KOPT-K1 (cell line): Measurements from ENCODE around the gene CYP4V2.

Experiments used
- H3K27ac ChIP-seq: fragments of 200-600 bp; sonication (generic); 2 replicates; pipeline ENCODE4 v1.5.1; 2016; ENCODE audit warnings: antibody characterized with exemption, mild to moderate bottlenecking, low read depth, low read length; ENCODE audit not compliant: poor library complexity, severe bottlenecking
- H3K36me3 ChIP-seq: fragments of 200-600 bp; sonication (generic); 2 replicates; pipeline ENCODE4 v1.5.1; 2017; ENCODE audit warnings: antibody characterized with exemption, mild to moderate bottlenecking, low read length, moderate library complexity; ENCODE audit not compliant: insufficient read depth
- H3K9me3 ChIP-seq: fragments of 200-600 bp; sonication (generic); 2 replicates; pipeline ENCODE4 v1.5.1; 2017; ENCODE audit warnings: antibody characterized with exemption, low read length, mild to moderate bottlenecking; ENCODE audit not compliant: insufficient read depth, poor library complexity, severe bottlenecking

CYP4V2 gene

DNA sequence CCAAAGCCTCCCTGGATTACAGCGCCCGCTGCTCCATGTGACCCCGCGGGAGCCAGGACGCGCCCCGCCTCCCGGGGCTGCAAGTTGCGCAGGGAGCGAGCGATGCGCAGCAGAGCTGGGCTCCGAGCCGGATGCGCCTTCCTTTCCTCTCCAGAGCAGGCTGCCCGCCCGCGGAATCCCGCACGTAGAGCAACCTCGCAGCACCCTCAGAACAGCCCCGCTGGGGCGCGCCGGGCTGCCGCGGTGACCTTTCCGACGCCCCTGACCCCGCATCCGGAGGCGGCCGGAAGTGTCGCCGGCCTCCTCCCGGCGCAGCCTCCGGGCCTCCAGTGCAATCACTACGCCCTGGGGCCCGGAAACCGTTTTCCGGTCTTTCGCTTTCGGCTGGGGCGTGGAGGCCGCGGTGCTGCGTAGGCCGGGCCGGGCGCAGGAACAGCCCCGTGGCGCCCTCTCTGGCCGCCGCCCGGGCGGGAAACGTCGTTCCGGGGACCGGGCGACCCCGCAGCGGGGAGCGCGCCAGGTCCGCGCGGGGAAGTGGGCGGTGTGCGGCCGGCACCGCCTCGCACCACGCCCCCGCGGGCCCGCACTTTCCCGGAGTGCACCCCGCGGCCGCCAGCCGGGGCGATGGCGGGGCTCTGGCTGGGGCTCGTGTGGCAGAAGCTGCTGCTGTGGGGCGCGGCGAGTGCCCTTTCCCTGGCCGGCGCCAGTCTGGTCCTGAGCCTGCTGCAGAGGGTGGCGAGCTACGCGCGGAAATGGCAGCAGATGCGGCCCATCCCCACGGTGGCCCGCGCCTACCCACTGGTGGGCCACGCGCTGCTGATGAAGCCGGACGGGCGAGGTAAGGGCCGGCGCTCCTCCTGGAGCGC is at the start of gene CYP4V2:
TSS of gene CYP4V2 (plus strand) at position 368 of the 866 bp plus-strand sequence. CDS start at position 625, 257 bp downstream.
- Histone ChIP-seq H3K27ac (peak within 1 kb of the TSS; percentile 98), H3K36me3 (peaks cover 15% of the 10 kb centered on the region), H3K9me3 (no peaks in the 10 kb centered on the region)

DNA sequence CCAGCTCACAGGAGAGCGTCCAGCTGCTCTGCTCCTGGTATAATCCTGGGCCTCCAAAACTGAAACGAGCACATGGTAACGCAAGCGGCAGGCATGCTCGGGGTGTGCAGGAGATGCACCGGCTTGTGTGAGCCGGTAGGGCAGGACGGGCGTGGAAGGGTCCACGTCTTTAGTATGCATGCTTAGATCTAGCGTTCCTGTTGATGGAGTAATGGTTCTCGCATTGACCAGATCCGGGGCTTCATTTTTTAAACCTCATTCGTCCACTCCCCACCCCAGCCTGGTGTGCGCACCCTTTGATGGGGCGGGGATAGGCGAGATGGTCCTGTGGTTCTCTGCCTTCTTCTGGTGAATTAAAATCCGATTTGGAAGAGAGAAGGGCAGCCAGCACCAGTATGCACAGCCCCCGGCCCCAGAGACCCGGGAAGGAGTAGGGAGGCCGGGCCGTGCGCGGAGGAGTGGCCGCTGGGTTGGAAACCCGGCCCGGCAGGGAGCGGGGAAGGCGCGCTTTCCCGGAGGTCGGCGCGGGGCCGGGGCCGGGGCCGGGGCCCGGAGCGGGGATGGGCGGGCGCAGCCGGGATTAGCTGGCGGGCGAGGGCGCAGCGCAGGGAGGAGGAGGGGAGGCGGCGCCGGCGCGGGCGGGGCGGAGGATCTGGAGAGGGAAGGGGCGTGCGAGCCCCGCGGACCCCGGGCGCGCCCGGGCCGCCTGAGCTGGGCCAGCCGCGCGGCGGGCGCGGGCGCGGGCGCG is 47.0 kb upstream of the CYP4V2 start:
- no peak overlapping the region for H3K27ac ChIP-seq
- H3K36me3 ChIP-seq: no peaks in the 10 kb centered on the region
- no peaks in the 10 kb centered on the region for H3K9me3 ChIP-seq

DNA sequence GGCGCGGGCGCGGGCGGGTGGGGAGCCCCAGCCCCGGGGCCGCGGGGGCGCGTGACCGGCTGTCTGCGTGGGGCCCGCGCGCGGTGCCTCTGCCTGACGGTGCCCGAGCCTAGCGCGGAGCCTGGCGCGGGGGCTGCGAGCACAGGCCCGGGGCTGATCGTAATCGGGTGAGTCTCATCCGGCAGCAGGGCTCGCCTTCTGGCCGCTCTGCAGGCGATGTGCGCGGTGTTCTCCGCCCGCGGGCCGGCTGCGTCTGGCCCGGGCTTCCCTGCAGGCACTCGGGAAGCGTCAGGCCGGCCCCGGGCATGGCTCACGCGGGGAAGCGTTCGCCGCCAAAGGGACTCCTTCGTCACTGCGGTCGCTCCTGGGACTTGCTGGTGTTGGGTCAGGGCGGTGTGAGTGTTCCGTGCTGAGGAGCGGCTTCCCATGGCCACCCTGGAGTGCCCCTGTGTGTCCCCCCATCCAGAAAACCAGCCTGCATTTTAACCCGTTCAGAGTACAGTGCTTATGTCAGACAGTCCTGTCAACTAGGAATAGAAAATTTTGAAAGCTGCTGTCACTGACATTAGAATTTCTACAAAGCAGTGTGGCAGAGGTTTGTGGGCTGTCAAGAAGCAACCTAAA is 46.3 kb upstream of the CYP4V2 start:
- no peaks in the 10 kb centered on the region for H3K36me3 ChIP-seq
- no peak overlapping the region for H3K27ac ChIP-seq
- no peaks in the 10 kb centered on the region for H3K9me3 ChIP-seq

DNA sequence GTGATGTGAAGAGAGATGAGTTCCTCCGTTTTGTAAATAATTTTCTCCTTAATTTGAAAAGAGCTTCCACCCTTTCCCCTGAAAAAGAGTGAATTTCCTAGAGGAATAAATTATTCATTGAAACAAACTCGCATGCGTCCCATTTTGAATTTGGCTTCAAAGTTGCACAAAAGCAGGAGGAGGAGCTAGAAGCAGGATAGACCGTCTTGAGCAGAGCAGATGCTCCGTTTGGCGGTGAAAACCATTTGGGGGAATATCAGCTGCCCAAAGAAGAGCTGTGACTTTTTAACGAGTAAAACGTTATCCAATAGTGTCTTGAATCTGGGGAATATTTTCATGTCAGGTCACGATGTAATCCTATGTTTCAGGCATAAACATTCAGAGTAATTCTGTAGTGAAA is 44.9 kb upstream of the CYP4V2 start:
- Histone ChIP-seq H3K9me3 (no peaks in the 10 kb centered on the region), H3K27ac (no peak overlapping the region), H3K36me3 (no peaks in the 10 kb centered on the region)

DNA sequence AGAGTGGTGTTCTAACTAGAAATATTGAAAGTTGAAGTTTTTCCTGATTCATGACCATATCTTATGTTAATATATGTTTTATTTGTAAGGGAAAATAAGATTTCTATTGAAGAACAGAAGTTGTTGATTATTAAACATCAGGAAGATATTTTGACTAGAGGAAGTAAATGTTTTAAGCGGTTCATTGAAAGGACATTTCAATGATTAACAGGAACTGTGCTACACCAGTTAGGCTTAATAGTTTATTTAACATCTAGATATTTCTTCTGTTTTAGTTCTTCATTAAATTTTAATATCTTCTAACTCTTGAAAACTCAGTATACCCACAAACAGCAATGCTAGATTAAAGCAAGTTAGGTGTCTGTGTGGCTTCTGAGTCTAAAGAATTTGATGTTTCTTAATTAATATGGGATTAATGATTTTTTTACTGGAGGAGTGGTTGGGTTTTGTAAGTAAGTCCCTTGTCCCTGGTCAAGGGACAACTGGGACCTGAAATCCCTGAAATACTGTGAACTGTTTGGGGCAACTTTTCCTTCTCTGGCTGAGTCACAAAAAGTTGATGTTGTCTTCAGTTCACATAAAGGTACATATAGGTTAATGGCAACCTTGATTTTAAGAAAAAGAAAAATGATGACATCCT is 42.9 kb upstream of the CYP4V2 start:
- no peak overlapping the region for H3K27ac ChIP-seq
- no peaks in the 10 kb centered on the region for H3K36me3 ChIP-seq
- H3K9me3 ChIP-seq: no peaks in the 10 kb centered on the region

DNA sequence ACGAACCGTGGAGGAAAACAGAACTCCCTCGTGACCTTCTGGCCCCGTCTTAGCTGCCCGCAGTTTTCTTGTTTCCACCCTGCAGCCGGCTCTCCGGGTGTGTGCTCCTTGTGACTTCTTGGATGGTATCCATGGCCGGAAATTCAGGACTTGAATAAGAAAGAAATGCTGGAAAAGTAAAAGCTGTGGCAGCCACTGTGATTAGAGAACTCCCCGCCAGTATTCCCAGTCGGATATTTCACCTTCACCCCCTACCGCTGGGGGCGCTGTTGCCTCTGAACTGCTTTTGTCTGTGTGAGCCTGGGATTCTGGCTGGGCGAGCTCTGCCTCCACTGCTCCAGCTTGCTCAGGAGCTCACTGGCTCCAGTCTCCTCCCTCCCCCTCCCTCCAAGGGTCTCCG is 41.5 kb upstream of the CYP4V2 start:
- no peaks in the 10 kb centered on the region for H3K36me3 ChIP-seq
- H3K27ac ChIP-seq: no peak overlapping the region
- no peaks in the 10 kb centered on the region for H3K9me3 ChIP-seq

DNA sequence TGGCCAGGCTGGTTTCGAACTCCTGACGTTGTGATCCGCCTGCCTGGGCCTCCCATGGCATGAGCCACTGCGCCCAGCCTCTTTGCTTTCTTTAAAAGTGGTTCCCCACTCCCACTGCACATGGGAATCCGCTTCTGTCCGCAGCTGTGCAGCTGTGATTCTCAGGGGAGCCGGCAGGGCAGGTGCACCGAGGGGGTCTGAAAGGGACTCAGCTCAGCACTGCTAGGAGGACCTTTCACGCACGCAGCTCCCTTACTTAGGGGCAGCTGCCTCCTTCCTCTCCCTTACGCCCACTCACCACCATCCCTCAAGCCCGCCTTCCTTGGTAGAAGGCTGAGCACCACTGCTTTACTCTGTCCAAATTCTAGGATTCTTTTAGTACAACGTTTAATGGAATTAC is 40.4 kb upstream of the CYP4V2 start:
- Histone ChIP-seq H3K9me3 (no peaks in the 10 kb centered on the region), H3K27ac (no peak overlapping the region), H3K36me3 (no peaks in the 10 kb centered on the region)

DNA sequence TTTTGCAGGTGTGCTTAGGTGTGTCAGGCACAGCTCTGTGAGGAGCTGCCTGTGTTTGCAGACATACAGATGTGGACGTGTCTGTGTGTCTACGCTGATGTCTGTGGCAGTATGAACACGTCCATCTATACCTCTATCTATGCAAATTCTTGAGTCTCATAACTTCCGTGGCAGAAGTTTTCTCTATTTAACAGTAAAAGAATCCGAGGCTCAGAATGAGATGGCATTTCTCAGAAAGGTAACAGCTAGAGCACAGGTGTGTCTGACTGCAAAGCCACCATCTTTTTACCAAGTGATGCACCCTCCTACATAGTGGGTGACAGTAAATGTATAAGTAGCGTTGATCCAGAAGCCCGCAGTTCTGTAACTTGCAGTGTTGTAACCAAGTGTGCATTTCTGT is 39.9 kb upstream of the CYP4V2 start:
- no peaks in the 10 kb centered on the region for H3K36me3 ChIP-seq
- H3K27ac ChIP-seq: no peak overlapping the region
- no peaks in the 10 kb centered on the region for H3K9me3 ChIP-seq

DNA sequence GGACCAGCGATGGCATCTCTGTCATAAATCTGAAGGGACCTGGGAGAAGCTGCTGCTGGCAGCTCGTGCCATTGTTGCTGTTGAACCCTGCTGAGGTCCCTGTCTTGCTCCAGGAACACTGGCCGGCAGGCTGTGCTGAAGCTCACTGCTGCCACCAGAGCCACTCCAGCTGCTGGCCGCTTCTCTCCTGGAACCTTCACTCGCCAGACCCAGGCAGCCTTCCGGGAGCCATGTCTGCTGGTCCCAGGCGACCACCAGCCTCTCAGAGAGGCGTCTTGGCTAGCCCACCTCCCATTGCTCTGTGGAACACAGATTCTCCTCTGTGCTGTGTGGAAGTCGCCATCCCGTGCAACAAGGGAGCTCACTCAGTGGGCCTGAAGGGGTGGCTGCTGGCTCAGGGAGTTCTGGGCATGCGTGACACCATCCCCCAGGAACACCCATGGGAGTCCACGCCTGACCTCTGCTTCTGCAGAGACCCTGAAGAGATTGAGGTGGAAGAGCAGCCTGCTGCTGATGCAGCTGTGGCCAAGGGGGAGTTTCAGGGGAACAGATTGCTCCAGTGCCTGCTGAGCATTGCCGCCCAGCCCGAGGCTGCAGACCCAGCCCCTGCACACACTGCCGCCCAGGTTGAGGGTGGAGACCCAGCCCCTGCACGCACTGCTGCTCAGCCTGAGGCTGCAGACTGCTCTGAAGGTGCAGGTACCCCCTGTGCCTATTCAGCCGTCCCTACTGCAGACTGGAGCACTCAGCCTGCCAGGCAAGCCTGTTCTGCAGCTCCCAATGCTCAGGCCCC is 33.1 kb upstream of the CYP4V2 start:
- Histone ChIP-seq H3K9me3 (no peaks in the 10 kb centered on the region), H3K36me3 (no peaks in the 10 kb centered on the region), H3K27ac (no peak overlapping the region)

DNA sequence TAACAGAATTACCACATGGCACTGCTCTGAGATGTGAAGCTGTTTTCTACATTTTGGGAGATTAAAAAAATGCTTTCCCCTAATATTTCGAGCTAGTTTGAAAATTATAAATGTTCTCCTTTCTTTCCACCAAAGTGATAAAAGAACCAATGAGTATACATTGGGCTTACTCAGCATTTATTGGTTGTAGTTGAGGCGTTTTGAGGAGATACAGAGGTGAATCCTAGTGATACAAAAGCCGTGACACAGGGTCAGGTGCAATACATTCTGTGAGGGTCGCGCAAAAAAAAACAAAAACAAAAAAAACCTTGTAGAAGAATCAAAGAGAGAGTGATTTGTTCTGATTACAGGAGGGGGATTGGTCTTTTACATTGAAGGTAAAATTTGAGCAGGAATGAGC is 32.4 kb upstream of the CYP4V2 start:
- Histone ChIP-seq H3K27ac (no peak overlapping the region), H3K36me3 (no peaks in the 10 kb centered on the region), H3K9me3 (no peaks in the 10 kb centered on the region)

DNA sequence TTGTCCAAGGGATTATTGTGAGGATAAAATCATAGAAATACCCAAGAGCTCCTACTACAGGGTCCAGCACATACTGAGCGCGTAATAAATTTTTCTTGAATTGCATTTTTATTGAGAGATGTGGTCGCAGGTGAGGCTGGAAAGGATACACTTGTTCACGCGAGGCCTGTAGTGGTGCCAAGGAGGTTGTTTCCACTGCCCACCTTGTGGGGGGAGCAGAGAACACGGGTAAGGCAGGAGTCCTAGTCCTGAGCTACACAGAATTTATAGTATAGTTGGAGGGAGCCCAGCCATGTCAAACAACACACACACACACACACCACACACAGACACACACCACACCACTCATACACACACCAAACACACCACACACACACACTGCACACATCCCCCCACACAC is 31.8 kb upstream of the CYP4V2 start:
- no peaks in the 10 kb centered on the region for H3K9me3 ChIP-seq
- H3K27ac ChIP-seq: no peak overlapping the region
- H3K36me3 ChIP-seq: no peaks in the 10 kb centered on the region

DNA sequence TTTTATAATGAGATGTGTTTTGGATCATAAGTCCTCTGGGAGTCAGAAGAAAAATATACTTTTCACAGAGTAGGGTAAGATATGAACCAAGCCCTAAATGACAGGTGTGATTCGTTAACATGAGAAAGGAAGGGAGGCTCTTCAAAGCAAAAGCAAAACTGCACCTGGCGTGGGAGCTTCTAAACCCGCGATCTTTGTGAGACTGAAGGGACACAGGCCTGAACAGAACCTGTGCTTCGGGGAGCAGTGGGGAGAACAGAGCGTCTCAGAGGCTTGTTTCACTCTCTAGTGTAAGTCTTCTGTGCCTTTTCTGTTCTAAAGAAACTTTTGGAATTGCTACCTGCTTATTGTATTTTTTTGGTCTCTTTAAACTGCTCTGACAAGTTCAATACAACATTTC is 30.2 kb upstream of the CYP4V2 start:
- no peaks in the 10 kb centered on the region for H3K36me3 ChIP-seq
- no peak overlapping the region for H3K27ac ChIP-seq
- H3K9me3 ChIP-seq: no peaks in the 10 kb centered on the region

DNA sequence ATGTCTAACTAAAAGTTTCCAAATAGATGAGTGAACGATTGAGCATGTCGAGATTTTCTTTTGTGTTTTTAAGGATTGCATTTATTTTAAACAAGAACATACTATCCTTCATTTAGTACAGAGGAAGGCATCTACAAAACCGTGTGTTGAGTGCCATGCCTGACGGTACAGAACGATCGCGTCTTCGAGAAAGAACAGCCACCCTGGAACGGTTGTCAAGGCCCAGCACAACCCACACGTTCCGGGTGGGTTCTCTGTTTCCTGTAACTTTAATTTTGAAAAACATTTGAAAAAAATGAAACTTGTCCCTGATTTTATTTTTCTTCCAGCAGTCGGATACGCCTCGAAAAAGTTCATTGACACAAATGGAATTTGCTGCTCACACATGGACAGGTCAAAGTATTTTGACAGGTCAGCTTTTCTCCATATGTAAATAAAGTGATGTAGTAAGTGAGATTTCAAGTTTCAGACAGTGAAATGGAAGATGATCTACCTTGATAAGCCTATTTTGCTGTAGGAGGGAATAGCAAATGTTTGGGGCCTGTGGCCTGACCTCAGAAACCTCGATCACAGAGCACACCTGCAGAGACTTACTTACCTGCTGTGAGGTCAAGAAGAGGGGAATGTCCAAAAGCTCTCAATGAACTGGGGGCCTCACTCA is 24.4 kb upstream of the CYP4V2 start:
- H3K9me3 ChIP-seq: no peaks in the 10 kb centered on the region
- no peaks in the 10 kb centered on the region for H3K36me3 ChIP-seq
- no peak overlapping the region for H3K27ac ChIP-seq

DNA sequence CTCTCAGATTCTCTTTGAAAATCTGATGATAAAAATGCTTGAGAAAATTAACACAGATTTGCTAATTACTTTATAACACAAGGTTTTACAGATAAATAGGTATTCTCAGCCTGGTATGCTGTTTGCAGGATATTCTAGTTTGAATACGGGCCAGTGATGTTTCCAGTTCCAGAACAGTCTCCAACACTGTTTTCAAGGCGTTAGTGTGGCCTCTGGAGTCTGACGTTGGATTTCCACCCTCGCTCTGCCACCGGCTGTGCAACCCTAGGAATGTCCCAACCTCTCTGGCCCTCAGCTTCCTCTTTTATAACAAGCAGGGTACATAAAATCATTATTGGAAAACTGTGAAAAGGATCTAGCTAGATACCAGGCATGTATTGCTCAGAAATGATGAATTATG is 23.8 kb upstream of the CYP4V2 start:
- no peak overlapping the region for H3K27ac ChIP-seq
- no peaks in the 10 kb centered on the region for H3K36me3 ChIP-seq
- no peaks in the 10 kb centered on the region for H3K9me3 ChIP-seq
